K562 (cell line): ENCODE results near the gene SLC11A1. TPM values are rescaled to one million over a fixed set of nuclear protein-coding genes. Genes with fewer than 3 reads are reported as not detected.
A peak's percentile ranks its signal among the peaks of the same experiment; 100 is the strongest.

Experiments
- ARHGAP35 ChIP-seq: fragments of 450-650 bp; IDR thresholded peaks from 2 replicates; pipeline ENCODE4 v1.6.1; 2018; ENCODE audit not compliant: partially characterized antibody
- CBFA2T3 ChIP-seq: fragments of 450-650 bp; IDR thresholded peaks from 2 replicates; pipeline ENCODE4 v1.6.1; 2017
- GTF2E2 ChIP-seq: fragments of 200-800 bp; sonication (Bioruptor generic); IDR thresholded peaks from 2 replicates; pipeline ENCODE4 v1.6.1; 2016; ENCODE audit warnings: missing genetic modification characterization, missing compliant biosample characterization
- HMGN3 ChIP-seq: IDR thresholded peaks from 2 replicates; pipeline ENCODE4 v1.6.1; 2011; ENCODE audit warnings: borderline replicate concordance, low read depth, mild to moderate bottlenecking, mixed read lengths, low read length; ENCODE audit not compliant: insufficient read length; ENCODE audit errors: extremely low read depth
- HNRNPL ChIP-seq: fragments of 200-400 bp; formaldehyde crosslinking; IDR thresholded peaks from 2 replicates; pipeline ENCODE4 v1.6.1; 2017; ENCODE audit warnings: low read depth, mild to moderate bottlenecking, low read length
- MCM7 ChIP-seq, 2 experiments: fragments of 450-650 bp; IDR thresholded peaks; 2 replicates each; pipeline ENCODE4 v1.6.1; 2016 to 2018
- NBN ChIP-seq: fragments of 450-650 bp; IDR thresholded peaks from 2 replicates; pipeline ENCODE4 v1.6.1; 2016; ENCODE audit warnings: low read depth, mild to moderate bottlenecking
- POLR2G ChIP-seq: fragments of 200-400 bp; formaldehyde crosslinking; IDR thresholded peaks from 2 replicates; pipeline ENCODE4 v1.6.1; 2017; ENCODE audit warnings: low read depth, mild to moderate bottlenecking, antibody characterized with exemption, low read length, moderate library complexity
- RB1 ChIP-seq: fragments of 450-650 bp; IDR thresholded peaks from 2 replicates; pipeline ENCODE4 v1.6.1; 2017; ENCODE audit warnings: low read depth, mild to moderate bottlenecking
- RFX7 ChIP-seq: fragments of 250-450 bp; sonication (Bioruptor Pico); IDR thresholded peaks from 2 replicates; pipeline ENCODE4 v1.5.1; 2021; ENCODE audit warnings: mild to moderate bottlenecking
- SAFB ChIP-seq: fragments of 200-400 bp; formaldehyde crosslinking; IDR thresholded peaks from 2 replicates; pipeline ENCODE4 v1.6.1; 2017; ENCODE audit warnings: low read depth, low read length, borderline replicate concordance
- TEAD4 ChIP-seq, 2 experiments: sonication (generic) in 1 of 2; formaldehyde crosslinking in 1 of 2; IDR thresholded peaks; 2 replicates each; pipeline versions ENCODE4 v1.6.1 to v1.8.0; 2012 to 2022; ENCODE audit warnings: borderline replicate concordance in 1 of 2, inconsistent platforms in 1 of 2, low read length in 1 of 2, mild to moderate bottlenecking in 1 of 2, missing genetic modification reagents in 1 of 2
- ZBTB1 ChIP-seq: sonication (generic); formaldehyde crosslinking; IDR thresholded peaks from 2 replicates; pipeline ENCODE4 v1.8.1; 2023; ENCODE audit warnings: missing genetic modification reagents, low read depth, mild to moderate bottlenecking, borderline replicate concordance
- ZBTB17 ChIP-seq: fragments of 450-650 bp; formaldehyde crosslinking; IDR thresholded peaks from 2 replicates; pipeline ENCODE4 v1.4.0; 2020; ENCODE audit warnings: mild to moderate bottlenecking
- ZNF134 ChIP-seq: fragments of 250-450 bp; sonication (Bioruptor Pico); conservative IDR thresholded peaks from 2 replicates; pipeline ENCODE4 v1.4.0; 2020
- ZNF175 ChIP-seq: fragments of 200-800 bp; sonication (Bioruptor generic); IDR thresholded peaks from 2 replicates; pipeline ENCODE4 v1.6.1; 2016; ENCODE audit warnings: low read depth, mild to moderate bottlenecking, missing genetic modification characterization, missing compliant biosample characterization
- ZNF695 ChIP-seq: fragments of 450-650 bp; formaldehyde crosslinking; IDR thresholded peaks from 2 replicates; pipeline ENCODE4 v1.4.0; 2020; ENCODE audit warnings: mild to moderate bottlenecking, moderate library complexity
- polyA plus RNA-seq, 8 experiments: library from polyadenylated mRNA; depleted of rRNA in 4 of 8; stranded (reverse) in 5 of 8; unstranded in 3 of 8; fragments of >200 nt; fragmentation: Nextera tagmentation in 2 of 8; fragmentation: Illumina TruSeq in 1 of 8; extraction: Ambion mirVana in 2 of 8; extraction: Trizol in 1 of 8; gene quantifications; 2 replicates each; pipeline versions ENCODE4 v1.2.1 to v1.2.3, GENCODE V29; 2011 to 2014; ENCODE audit warnings: inconsistent platforms in 1 of 8, missing spikeins in 1 of 8
- total RNA-seq, 7 experiments: library from RNA; depleted of rRNA in 6 of 7; stranded (reverse); fragments of >200 nt in 6 of 7; fragmentation: Illumina TruSeq in 2 of 7; extraction: Trizol in 2 of 7; gene quantifications; 2 replicates each; pipeline versions ENCODE4 v1.2.1 to v1.2.3, GENCODE V29; 2011 to 2021; ENCODE audit warnings: low replicate concordance in 1 of 7
- TF ChIP-seq, protein P1 (sequence below): sonication (generic); formaldehyde crosslinking; IDR thresholded peaks from 2 replicates; pipeline ENCODE4 v1.8.0; 2022; ENCODE audit warnings: missing genetic modification reagents, mild to moderate bottlenecking, moderate library complexity, borderline replicate concordance
- TF ChIP-seq, protein P2 (sequence below): sonication (generic); formaldehyde crosslinking; IDR thresholded peaks from 2 replicates; pipeline ENCODE4 v1.8.0; 2022; ENCODE audit warnings: mild to moderate bottlenecking, missing genetic modification reagents
- TF ChIP-seq, protein P3 (sequence below): fragments of 450-650 bp; IDR thresholded peaks from 2 replicates; pipeline ENCODE4 v1.6.1; 2017; ENCODE audit warnings: antibody characterized with exemption, mild to moderate bottlenecking

SLC11A1 gene
- total and polyA plus RNA-seq, 9 of the 15 experiments (the other 6 are each of a cell fraction or from before 2014, with no cell fraction given): 0.35 to 1.6 (median 0.65) TPM

DNA sequence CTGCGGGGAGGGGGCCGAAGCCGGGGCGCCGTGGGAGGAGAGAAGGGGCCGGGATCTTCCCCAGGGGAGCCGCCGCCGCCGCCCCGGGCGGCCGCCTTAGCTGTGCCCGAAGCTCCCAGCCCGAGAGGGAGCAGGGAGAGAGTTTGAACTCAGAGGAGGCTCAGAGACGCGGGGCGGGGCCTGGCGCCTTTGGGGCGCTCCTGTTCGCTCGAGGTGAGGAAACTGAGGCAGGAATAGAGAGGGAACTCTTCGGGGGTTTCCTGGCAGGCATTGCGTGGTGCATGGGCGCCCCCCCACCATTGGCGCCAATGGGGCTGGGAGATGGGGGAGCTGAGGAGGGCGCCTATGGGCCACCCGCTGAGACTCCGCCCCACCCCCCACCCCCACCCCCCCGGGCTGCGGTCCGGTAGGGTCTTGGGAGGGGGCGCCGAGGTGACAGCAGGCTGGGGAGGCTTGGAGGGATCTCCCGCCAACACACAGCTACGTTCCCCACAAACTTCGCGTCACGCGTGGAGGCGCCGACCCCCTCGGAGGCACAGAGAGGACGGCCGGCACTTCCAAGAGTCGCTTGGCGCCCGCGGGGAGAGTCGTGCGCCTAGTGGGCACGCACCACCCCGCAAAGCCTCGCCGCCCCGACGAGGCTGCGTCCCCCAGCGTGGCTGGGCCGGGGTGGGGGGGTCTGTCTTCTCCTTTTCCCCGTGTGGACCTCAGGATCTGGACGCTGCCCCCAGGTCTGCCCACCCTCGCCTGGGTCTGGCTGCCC is 18.3 kb downstream of the SLC11A1 start (continued):
- TF ChIP-seq ARHGAP35 (no peak), RFX7 (CRISPR knock-in tag) (no peak), RB1 (0 out of 2 replicates have a peak, but pooled peaks have one; percentile 4), HNRNPL (peak; percentile 70), SAFB (peak; percentile 87), HMGN3 (peak; percentile 12), ZNF175 (CRISPR knock-in tag) (no peak), ZNF134 (CRISPR knock-in tag) (no peak), GTF2E2 (tag) (peak; percentile 71; the same call in 1 of the 2 replicates), NBN (no peak), TEAD4 (IDR thresholded peaks at IDR 0.05; ENCODE audit: low read length) (no peak), TEAD4 (CRISPR knock-in tag; IDR thresholded peaks at IDR 0.05; ENCODE audit: borderline replicate concordance) (no peak), ZNF695 (no peak), POLR2G (peak; percentile 75), MCM7 (IDR thresholded peaks at IDR 0.05) (no peak), ZBTB17 (no peak), CBFA2T3 (no peak), ZBTB1 (CRISPR knock-in tag) (no peak)
- TF ChIP-seq, protein P1, sequence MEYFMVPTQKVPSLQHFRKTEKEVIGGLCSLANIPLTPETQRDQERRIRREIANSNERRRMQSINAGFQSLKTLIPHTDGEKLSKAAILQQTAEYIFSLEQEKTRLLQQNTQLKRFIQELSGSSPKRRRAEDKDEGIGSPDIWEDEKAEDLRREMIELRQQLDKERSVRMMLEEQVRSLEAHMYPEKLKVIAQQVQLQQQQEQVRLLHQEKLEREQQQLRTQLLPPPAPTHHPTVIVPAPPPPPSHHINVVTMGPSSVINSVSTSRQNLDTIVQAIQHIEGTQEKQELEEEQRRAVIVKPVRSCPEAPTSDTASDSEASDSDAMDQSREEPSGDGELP (CRISPR knock-in tag): 0 out of 2 replicates have a peak, but pooled peaks have one; percentile 33
- TF ChIP-seq, protein P2, sequence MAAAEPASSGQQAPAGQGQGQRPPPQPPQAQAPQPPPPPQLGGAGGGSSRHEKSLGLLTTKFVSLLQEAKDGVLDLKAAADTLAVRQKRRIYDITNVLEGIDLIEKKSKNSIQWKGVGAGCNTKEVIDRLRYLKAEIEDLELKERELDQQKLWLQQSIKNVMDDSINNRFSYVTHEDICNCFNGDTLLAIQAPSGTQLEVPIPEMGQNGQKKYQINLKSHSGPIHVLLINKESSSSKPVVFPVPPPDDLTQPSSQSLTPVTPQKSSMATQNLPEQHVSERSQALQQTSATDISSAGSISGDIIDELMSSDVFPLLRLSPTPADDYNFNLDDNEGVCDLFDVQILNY (CRISPR knock-in tag): no peak
- TF ChIP-seq, protein P3, sequence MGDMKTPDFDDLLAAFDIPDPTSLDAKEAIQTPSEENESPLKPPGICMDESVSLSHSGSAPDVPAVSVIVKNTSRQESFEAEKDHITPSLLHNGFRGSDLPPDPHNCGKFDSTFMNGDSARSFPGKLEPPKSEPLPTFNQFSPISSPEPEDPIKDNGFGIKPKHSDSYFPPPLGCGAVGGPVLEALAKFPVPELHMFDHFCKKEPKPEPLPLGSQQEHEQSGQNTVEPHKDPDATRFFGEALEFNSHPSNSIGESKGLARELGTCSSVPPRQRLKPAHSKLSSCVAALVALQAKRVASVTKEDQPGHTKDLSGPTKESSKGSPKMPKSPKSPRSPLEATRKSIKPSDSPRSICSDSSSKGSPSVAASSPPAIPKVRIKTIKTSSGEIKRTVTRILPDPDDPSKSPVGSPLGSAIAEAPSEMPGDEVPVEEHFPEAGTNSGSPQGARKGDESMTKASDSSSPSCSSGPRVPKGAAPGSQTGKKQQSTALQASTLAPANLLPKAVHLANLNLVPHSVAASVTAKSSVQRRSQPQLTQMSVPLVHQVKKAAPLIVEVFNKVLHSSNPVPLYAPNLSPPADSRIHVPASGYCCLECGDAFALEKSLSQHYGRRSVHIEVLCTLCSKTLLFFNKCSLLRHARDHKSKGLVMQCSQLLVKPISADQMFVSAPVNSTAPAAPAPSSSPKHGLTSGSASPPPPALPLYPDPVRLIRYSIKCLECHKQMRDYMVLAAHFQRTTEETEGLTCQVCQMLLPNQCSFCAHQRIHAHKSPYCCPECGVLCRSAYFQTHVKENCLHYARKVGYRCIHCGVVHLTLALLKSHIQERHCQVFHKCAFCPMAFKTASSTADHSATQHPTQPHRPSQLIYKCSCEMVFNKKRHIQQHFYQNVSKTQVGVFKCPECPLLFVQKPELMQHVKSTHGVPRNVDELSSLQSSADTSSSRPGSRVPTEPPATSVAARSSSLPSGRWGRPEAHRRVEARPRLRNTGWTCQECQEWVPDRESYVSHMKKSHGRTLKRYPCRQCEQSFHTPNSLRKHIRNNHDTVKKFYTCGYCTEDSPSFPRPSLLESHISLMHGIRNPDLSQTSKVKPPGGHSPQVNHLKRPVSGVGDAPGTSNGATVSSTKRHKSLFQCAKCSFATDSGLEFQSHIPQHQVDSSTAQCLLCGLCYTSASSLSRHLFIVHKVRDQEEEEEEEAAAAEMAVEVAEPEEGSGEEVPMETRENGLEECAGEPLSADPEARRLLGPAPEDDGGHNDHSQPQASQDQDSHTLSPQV: 0 out of 2 replicates have a peak, but pooled peaks have one; percentile 48
